ENCODE measurements around the gene MPC1. TPM values are rescaled to one million over a fixed set of nuclear protein-coding genes. Genes with fewer than 3 reads are reported as not detected.
"Not testable (repeated sequence)": the region's sequence is repeated elsewhere in the genome, so short reads cannot be mapped to it uniquely, and the experiment has no call there.

MPC1 gene
- total RNA-seq, 4 donors from 2014 or later: 69.1 to 128 (median 103) TPM

DNA sequence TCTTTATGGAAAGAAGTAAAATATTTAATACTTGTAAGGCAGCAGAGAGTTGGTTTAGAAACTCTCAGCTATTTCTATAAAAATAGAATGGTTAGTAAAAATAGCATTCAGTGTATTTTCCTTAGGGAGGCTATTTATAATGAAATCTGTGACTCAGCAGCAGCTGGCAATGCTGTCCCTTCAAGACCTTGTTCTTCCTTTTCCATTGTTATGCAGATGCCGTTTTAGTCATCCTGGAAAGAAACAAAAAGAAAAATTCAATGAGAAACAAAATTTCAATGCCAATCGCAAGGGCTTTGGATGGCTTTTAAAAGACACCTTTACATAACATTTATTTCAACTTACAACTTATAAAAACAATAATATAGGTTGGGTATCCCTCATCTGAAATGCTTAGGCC is 17.5 kb downstream of the MPC1 start:
- no peaks in the 10 kb centered on the region for H3K4me1 ChIP-seq
- no peak overlapping the region for H3K4me3 ChIP-seq (replicated peaks in 1 of 3)
- WGBS, 2 donors: 67 to 73% methylated on average over 2 of the region's 2 CpGs
- no peaks in the 10 kb centered on the region for H3K9me3 ChIP-seq
- peaks cover 10 to 19% of the 10 kb centered on the region in 2 donors for H3K36me3 ChIP-seq
- H3K27ac ChIP-seq: no peak overlapping the region
- H3K27me3 ChIP-seq: no peaks in the 10 kb centered on the region
- TF ChIP-seq, protein P1, sequence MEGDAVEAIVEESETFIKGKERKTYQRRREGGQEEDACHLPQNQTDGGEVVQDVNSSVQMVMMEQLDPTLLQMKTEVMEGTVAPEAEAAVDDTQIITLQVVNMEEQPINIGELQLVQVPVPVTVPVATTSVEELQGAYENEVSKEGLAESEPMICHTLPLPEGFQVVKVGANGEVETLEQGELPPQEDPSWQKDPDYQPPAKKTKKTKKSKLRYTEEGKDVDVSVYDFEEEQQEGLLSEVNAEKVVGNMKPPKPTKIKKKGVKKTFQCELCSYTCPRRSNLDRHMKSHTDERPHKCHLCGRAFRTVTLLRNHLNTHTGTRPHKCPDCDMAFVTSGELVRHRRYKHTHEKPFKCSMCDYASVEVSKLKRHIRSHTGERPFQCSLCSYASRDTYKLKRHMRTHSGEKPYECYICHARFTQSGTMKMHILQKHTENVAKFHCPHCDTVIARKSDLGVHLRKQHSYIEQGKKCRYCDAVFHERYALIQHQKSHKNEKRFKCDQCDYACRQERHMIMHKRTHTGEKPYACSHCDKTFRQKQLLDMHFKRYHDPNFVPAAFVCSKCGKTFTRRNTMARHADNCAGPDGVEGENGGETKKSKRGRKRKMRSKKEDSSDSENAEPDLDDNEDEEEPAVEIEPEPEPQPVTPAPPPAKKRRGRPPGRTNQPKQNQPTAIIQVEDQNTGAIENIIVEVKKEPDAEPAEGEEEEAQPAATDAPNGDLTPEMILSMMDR (IDR thresholded peaks at IDR 0.05): no peak
- no peak for TF ChIP-seq POLR2A (IDR thresholded peaks at IDR 0.05)
- intact Hi-C loops (cut with DNase I): no loop called here
- DNase-seq: no peak

DNA sequence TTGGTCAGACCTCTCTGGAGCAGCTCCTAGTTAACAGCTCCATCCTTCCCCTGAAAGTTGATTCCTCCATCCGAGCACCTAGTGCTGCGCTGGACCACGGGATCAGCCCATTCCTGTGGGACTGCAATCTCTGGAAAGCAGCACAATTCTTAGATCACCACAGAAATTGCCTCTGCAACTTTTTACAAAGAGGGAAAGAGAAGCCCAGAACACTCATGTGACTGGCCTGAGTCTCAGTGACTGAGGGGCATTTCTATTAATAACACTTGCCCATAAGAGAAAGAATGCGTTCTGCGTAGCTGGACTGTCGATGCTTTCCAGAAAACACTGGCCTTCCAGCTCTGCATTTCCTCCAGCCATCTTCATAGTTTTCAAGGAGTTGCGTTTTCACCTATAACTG is 18.3 kb downstream of the MPC1 start:
- H3K9me3 ChIP-seq: no peaks in the 10 kb centered on the region
- H3K27ac ChIP-seq: no peak overlapping the region
- H3K36me3 ChIP-seq: peaks cover 10 to 19% of the 10 kb centered on the region in 2 donors
- WGBS, 2 donors: 80 to 81% methylated on average over 7 of the region's 7 CpGs
- TF ChIP-seq, protein P1 (IDR thresholded peaks at IDR 0.05): no peak
- TF ChIP-seq POLR2A (IDR thresholded peaks at IDR 0.05): no peak
- no peaks in the 10 kb centered on the region for H3K4me1 ChIP-seq
- DNase-seq: no peak
- intact Hi-C loops (cut with DNase I): no loop called here
- no peaks in the 10 kb centered on the region for H3K27me3 ChIP-seq
- no peak overlapping the region for H3K4me3 ChIP-seq (replicated peaks in 1 of 3)

DNA sequence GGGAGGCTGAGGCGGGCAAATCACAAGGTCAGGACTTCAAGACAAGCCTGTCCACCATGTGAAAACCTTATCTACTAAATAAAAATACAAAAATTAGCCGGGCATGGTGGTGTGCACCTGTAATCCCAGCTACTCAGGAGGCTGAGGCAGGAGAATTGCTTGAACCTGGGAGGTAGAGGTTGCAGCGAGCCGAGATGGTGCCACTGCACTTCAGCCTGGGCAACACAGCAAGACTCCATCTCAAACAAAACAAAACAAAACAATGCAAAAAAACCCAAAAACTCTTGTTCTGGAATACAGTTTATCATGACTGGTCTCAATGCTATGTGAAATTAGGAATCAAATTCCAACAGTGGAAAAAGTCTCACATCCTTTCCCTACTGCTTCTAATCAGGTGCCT is 20.3 kb downstream of the MPC1 start:
- H3K9me3 ChIP-seq; H3K27me3 ChIP-seq; H3K4me1 ChIP-seq; H3K27ac ChIP-seq; H3K4me3 ChIP-seq (replicated peaks in 1 of 3); intact Hi-C loops (cut with DNase I); DNase-seq: not testable (repeated sequence)
- H3K36me3 ChIP-seq: peaks cover 10 to 19% of the 10 kb centered on the region in 2 donors
- WGBS, 2 donors: 98 to 100% methylated on average over 4 of the region's 4 CpGs

DNA sequence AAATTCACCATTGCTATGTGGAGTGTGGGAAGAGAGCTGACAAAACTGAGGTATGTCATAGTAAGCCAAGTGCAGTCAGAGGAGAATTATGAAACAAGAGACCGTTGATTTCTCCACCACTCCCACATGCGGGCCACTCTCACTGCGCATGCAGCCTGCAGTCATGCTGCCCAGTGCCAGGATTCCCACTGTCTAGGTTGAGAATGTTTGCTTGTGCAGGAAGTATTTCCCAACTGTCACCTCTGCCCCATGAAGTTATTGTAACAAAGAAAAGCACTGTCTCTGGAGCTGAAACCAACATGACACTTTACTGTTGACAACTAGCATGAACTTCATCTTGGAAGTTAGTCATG is 21.7 kb downstream of the MPC1 start:
- DNase-seq: no peak
- WGBS, 2 donors: 86 to 88% methylated on average over 3 of the region's 3 CpGs
- intact Hi-C loops (cut with DNase I): no loop called here

DNA sequence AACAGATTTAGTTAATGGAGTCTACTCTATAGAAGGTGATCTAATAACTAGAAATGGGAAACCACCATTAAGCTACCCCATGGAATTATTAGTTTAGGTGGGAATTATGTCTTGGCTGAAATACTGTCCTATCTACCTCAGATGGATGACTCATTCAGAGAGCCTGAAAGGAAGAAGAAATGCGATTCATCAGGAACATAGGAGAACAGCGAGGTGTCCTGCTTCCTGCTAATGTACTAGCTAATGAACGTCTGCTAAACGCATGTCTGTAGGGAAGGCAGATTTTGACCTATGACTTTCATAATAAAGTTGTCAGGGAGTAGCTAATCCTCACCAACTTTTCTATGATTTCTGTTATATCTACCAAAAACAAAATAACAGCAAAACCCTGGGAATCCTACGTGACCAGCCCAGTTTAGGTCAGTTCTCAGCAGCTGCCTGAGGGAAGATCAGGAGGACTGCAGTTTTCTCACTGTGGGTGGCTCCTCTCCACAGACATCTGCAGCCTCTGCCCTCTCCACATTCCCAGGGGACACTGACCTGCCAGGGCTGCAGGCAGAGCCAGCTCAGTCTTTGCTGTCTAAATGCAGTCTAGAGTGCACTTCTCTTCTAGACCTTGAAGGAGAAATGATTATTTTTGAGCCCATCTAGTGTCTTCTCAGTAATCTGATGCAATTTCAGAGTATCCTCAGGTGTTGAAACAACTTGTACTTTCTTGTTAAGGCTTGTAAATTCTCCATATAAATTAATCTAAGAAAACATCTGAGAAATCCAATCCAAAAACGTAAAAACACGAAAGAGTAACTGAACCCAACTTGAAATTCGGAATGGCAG is 22.3 kb downstream of the MPC1 start:
- WGBS, 2 donors: 80 to 82% methylated on average over 8 of the region's 8 CpGs
- intact Hi-C loops (cut with DNase I): no loop called here
- H3K36me3 ChIP-seq: peaks cover 10 to 19% of the 10 kb centered on the region in 2 donors
- no peak overlapping the region for H3K27ac ChIP-seq
- no peaks in the 10 kb centered on the region for H3K9me3 ChIP-seq
- no peak overlapping the region for H3K4me3 ChIP-seq (replicated peaks in 1 of 3)
- H3K27me3 ChIP-seq: no peaks in the 10 kb centered on the region
- H3K4me1 ChIP-seq: no peaks in the 10 kb centered on the region
- TF ChIP-seq POLR2A (IDR thresholded peaks at IDR 0.05): no peak
- TF ChIP-seq, protein P1 (IDR thresholded peaks at IDR 0.05): no peak
- no peak for DNase-seq

More for the DNA sequence above, 21.7 kb downstream of the MPC1 start:
- Histone ChIP-seq H3K36me3 (peaks cover 10 to 19% of the 10 kb centered on the region in 2 donors), H3K27ac (no peak overlapping the region), H3K27me3 (no peaks in the 10 kb centered on the region), H3K4me1 (no peaks in the 10 kb centered on the region), H3K4me3 (replicated peaks in 1 of 3) (no peak overlapping the region), H3K9me3 (no peaks in the 10 kb centered on the region)
- TF ChIP-seq, protein P1 (IDR thresholded peaks at IDR 0.05): no peak
- TF ChIP-seq POLR2A (IDR thresholded peaks at IDR 0.05): no peak
